AG04450 (cell line): ENCODE measurements around the gene TSPAN33. TPM values are rescaled to one million over a fixed set of nuclear protein-coding genes. Genes with fewer than 3 reads are reported as not detected.
A peak's percentile ranks its signal among the peaks of the same experiment; 100 is the strongest.

Source experiments
- CTCF ChIA-PET: fragments of 300-600, 350-600 bp; formaldehyde crosslinking; extraction: SDS; loops from one replicate; lab custom pipeline; 2022; ENCODE audit warnings: antibody characterized with exemption, inconsistent platforms; lab: Charles Lee
- POLR2A ChIA-PET: fragments of 350-600 bp; formaldehyde crosslinking; extraction: SDS; loops from one replicate; lab custom pipeline; 2021; ENCODE audit warnings: antibody characterized with exemption, inconsistent platforms; lab: Yijun Ruan, JAX
- DNase-seq: peaks from one replicate; pipeline ENCODE4 v3.0.0-alpha.2; 2011; ENCODE audit warnings: low read depth, low spot score
- H3K27ac ChIP-seq: one replicate; pipeline ENCODE4 v1.5.1; 2012; ENCODE audit warnings: low read depth, low read length, control low read depth
- H3K27me3 ChIP-seq: one replicate; pipeline ENCODE4 v1.6.0; 2012; ENCODE audit warnings: low read length; ENCODE audit not compliant: control insufficient read depth, insufficient read depth
- H3K4me3 ChIP-seq: 2 replicates; pipeline ENCODE4 v1.5.1; 2011; ENCODE audit warnings: mild to moderate bottlenecking, low read depth, low read length, control low read depth
- H3K9me3 ChIP-seq: 2 replicates; pipeline ENCODE4 v1.5.1; 2012; ENCODE audit warnings: low read length; ENCODE audit not compliant: control insufficient read depth, insufficient read depth
- polyA plus RNA-seq: library from polyadenylated mRNA; depleted of rRNA; stranded (reverse); fragments of >200 nt; gene quantifications from 2 replicates; pipeline ENCODE4 v1.2.3, GENCODE V29; 2011
- TF ChIP-seq, protein P1 (sequence below): IDR thresholded peaks from 2 replicates; pipeline ENCODE4 v1.5.1; 2011; ENCODE audit warnings: low read depth, low read length, control low read depth, inconsistent platforms

Gene TSPAN33
- polyA plus RNA-seq, 1 experiment, result 0.88 TPM

DNA sequence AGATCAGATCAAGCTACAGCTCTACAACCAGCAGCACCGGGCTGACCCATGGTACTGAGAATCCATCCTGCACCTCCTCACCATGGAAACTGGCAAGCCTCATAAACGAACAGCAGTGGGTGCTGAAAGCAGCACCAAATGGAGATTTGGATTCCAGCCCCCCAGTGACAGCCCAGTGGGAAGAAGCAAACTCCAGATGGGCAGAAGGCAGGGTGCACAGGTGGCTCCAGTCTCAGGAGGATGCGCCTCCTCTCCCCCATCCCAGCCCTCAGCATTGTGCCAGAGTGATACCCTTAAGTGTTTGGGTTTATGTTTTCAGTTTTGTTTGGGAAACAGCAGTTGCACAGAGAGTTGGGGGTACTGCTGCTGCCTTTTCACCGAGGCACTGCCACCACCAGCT is 23.3 kb downstream of the TSPAN33 start:
- Histone ChIP-seq H3K27ac (no peak overlapping the region), H3K27me3 (peaks cover 2% of the 10 kb centered on the region), H3K9me3 (no peaks in the 10 kb centered on the region), H3K4me3 (no peak overlapping the region)
- CTCF ChIA-PET, result interaction anchor here (7.9 kb wide), 1 partner anchor 43 kb away, joined by 188 read pairs; no protein-coding TSS in a partner anchor
- TF ChIP-seq, protein P1, sequence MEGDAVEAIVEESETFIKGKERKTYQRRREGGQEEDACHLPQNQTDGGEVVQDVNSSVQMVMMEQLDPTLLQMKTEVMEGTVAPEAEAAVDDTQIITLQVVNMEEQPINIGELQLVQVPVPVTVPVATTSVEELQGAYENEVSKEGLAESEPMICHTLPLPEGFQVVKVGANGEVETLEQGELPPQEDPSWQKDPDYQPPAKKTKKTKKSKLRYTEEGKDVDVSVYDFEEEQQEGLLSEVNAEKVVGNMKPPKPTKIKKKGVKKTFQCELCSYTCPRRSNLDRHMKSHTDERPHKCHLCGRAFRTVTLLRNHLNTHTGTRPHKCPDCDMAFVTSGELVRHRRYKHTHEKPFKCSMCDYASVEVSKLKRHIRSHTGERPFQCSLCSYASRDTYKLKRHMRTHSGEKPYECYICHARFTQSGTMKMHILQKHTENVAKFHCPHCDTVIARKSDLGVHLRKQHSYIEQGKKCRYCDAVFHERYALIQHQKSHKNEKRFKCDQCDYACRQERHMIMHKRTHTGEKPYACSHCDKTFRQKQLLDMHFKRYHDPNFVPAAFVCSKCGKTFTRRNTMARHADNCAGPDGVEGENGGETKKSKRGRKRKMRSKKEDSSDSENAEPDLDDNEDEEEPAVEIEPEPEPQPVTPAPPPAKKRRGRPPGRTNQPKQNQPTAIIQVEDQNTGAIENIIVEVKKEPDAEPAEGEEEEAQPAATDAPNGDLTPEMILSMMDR, result no peak
- DNase-seq, result no peak
- POLR2A ChIA-PET, result no interaction called here

DNA sequence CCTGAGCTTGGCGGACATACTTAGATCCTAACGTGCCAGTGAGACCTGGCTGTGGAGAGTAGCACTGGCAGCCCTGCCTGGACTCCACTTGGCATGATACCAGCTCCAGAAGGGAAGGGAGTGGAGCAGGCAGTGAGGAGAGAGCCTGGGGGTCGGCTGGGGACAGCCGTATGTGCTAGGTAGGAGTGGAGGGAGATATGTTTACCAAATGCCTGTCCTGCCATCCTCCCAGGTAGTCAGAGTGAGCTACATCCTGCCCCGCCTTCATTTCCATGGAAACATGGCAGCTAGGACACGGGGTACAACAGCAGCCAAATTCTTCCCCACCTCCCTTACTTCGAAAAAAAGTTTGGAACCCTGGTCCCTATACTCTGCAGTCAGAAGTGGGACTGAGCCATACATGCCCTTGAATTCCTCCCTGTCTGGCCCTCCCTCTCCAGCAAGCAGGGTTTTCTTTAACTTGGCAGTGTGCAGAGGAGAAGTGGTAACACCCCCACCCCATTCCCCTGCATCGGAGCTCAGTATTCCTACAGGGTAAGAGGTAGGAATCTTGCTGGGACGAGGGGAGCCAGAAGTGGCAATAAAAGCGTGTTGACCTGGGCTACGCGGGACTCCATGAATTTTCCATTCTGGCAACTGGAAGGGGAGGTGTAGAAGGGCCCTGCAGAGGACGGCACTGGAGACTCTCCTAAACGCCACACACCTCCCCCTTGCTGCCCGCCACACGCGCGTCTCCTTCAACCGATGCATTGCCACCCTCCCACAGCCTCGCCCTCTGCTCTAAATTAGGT is 23.9 kb downstream of the TSPAN33 start:
- no peaks in the 10 kb centered on the region for H3K9me3 ChIP-seq
- DNase-seq, result no peak
- ChIA-PET CTCF (interaction anchor here (0.8 to 7.9 kb wide), 2 partner anchors 43 to 303 kb away, joined by 3 to 188 read pairs; no protein-coding TSS in a partner anchor), POLR2A (interaction anchor here (1.3 kb wide), 1 partner anchor 20 kb away, joined by 3 read pairs; the partner anchor contains the start of gene SMO)
- peaks cover 3% of the 10 kb centered on the region for H3K27me3 ChIP-seq
- no peak overlapping the region for H3K27ac ChIP-seq
- TF ChIP-seq, protein P1, result no peak
- no peak overlapping the region; the same call in 1 of the 2 replicates for H3K4me3 ChIP-seq

DNA sequence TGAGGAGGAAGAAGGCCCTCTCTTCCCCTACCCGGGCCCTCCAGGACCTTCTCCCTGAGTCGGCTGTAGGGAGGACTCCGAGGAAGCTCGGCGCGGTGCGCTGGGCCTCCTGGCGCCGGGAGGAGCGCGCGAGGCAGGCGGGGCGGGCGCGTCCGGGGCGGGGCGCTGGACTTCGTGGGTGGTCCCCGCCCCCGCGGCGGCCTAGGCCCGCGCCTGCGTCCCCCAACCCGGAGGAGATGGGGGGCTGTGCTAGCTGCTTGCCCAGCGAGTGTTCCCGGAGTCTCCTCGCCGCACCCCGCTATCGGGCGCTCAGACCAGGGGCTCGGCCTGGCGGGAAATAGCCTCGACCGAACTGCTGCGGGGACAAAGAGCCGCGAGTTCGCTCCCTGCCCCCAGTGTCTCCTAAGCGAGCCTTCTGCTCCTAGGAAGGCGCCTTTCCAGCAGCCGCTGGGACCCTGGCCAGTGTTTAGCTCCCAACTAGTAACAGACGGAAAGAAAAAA is 24.7 kb downstream of the TSPAN33 start:
- TF ChIP-seq, protein P1, result no peak
- no peaks in the 10 kb centered on the region for H3K9me3 ChIP-seq
- ChIA-PET POLR2A (interaction anchor here (1.3 kb wide), 1 partner anchor 19 kb away, joined by 3 read pairs; the partner anchor contains the start of gene SMO), CTCF (interaction anchor here (7.9 kb wide), 1 partner anchor 42 kb away, joined by 188 read pairs; no protein-coding TSS in a partner anchor)
- DNase-seq, result no peak
- H3K27ac ChIP-seq, result no peak overlapping the region
- peaks cover 5% of the 10 kb centered on the region for H3K27me3 ChIP-seq
- peak overlapping the region; percentile 57 for H3K4me3 ChIP-seq

DNA sequence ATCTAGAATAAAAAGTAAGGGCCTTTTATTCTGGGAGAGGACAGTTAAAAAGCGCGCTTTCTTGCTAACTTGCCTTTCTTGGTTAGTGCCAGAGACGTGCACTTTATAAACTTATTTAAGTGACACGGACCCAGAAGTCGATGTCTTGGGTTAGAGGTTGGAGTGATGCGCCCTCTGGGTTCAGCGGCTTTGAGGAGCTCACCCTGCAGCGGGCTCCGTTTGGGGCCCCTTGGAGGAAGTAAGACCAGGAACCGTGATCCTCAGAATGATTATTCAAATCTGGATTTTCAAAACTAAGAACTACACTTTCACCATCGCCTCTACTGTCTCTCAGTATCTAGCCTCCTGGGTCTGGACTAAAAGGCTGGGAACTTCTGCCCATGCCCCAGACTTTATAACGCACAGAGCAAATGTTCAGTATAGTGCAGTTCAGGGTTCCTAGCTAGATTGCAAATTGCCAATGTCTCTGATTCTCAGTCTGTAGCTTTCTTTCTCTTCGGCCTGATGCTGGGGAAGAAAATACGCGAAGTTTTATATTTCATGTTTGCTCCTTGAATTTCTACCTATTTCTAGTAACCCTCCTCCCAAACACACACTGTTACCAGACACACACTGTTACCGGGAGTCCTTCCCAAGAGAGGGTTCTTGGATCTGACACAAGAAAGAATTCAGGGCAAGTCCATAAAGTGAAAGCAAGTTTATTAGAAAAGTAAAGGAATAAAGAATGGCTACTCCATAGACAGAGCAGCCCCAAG is 25.4 kb downstream of the TSPAN33 start:
- Histone ChIP-seq H3K27me3 (peaks cover 7% of the 10 kb centered on the region), H3K9me3 (no peaks in the 10 kb centered on the region), H3K4me3 (peak overlapping the region; percentile 57), H3K27ac (no peak overlapping the region)
- DNase-seq, result no peak
- ChIA-PET POLR2A (interaction anchor here (1.3 kb wide), 1 partner anchor 19 kb away, joined by 3 read pairs; the partner anchor contains the start of gene SMO), CTCF (interaction anchor here (7.9 kb wide), 1 partner anchor 41 kb away, joined by 188 read pairs; no protein-coding TSS in a partner anchor)
- TF ChIP-seq, protein P1, result no peak
